GM19238 (cell line): Measurements from ENCODE around the gene ROR1.

Source experiments
- DNase-seq: peaks from one replicate; pipeline ENCODE4 v3.0.0; 2011; ENCODE audit warnings: low spot score; ENCODE audit not compliant: insufficient read length

The ROR1 gene

GRCh38 chr1:63854091-63854490 is 80.3 kb downstream of the ROR1 start:
- no peak for DNase-seq

DNA sequence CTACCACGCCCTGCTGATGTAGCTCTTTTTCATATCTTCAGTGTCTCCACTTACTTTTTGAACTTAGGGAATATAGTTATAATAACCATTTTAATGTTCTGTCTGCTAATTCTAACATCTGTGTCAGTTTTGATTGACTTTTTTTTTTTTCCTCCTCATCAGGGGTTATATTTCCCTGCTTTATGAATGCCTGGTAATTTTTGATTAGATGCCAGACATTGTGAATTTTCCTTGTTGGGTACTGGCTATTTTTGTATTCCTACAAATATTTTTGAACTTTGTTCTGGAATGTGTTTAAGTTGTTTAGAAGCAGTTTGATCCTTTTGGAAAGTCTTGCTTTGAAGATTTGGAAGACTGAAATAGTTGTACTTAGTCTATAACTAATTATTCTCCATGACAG is 82.1 kb downstream of the ROR1 start:
- no peak for DNase-seq

DNA sequence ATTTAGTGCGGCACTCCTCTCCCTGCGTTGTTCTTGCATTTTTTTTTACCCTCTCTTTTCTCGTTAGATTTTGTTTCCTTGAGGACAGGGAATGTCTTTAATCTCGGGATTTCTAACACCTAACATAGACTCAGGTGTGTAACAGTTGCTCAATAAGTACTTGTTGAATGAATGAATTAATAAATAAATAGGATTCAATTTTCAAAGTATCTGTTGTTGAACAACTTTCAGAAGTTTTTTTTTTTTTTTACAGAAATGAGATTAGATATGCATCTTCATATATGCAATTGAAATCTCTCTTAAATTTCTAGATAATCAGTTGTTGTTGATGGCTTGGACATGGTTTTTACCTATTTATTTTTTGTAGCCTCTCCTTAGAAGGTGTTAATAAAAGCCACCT is 83.1 kb downstream of the ROR1 start:
- no peak for DNase-seq

DNA sequence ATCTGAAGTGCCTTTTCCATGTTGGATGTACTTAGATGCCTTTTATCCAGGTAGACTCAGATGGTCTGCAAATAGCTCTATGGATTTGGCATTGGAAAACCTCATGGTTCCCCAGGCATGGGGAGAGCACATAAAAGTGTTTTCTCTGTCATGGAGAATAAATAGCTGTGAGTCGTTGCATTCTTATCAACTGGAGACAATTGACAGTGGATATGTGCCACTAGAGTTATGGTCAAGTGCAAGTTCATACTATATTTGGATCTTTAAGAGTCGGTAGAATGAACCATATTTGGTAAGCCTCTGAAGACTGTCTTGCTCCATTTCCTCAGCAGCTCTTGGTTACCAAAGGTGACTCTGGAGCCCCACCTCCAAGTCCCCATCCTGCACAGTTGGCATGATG is 83.7 kb downstream of the ROR1 start:
- no peak for DNase-seq

- no peak for DNase-seq
These were observed 84.3 kb downstream of the ROR1 start for GRCh38 chr1:63858153-63858552.

- no peak for DNase-seq
These were observed 85.9 kb downstream of the ROR1 start for GRCh38 chr1:63859480-63860275.

DNA sequence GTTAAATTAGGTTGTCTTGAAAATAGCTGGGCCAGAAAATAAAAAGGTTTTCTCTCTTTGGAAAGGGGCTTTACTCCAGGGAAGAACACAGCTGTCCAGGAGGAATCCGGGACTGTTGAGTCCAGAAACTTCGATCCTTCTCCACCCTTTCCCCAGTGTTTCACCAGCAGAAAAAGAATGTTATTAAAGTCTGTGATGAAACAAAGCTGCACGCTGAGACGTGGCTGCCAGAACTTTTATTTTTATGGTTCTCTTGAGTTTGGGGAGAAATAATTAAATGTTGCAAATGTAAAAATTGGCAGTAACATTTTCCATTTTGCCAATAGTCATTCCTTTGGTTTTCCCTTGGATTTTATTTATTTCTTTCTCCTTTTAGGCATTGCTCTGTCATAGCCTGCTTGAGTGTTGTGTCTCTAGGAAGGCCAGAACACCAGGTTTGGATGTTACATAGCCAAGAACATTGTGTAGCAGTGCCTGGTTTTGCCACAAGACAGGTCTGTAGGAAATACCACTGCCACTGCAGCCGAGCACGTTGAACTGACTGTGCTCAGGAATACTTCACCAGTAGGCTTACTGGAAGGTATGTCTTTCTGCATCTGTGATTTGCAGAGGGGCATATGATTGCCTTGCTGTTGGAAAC is 87.4 kb downstream of the ROR1 start:
- DNase-seq, result no peak

- DNase-seq, result no peak
These were observed 89.3 kb downstream of the ROR1 start for GRCh38 chr1:63863145-63863544.

DNA sequence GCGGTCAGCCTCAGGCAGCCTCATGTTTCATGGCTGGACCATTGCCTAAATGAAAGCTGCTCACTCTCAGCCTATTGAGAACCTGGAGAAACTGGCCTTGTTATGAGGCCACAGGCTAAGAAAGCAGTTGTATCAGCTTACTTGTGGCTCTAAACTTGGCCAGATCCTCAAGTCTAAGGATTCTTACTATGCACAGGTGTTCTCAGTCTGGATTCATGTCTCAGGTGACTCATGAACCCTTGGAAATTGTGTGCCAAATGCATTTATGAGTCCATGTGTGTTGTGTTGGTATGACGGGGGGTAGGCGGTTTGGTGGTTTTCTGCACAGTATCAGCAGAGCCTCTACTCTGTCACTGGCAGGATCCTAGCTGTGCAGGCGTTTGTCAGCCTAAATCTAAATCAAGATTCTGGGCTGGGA is 90.4 kb downstream of the ROR1 start:
- no peak for DNase-seq

DNA sequence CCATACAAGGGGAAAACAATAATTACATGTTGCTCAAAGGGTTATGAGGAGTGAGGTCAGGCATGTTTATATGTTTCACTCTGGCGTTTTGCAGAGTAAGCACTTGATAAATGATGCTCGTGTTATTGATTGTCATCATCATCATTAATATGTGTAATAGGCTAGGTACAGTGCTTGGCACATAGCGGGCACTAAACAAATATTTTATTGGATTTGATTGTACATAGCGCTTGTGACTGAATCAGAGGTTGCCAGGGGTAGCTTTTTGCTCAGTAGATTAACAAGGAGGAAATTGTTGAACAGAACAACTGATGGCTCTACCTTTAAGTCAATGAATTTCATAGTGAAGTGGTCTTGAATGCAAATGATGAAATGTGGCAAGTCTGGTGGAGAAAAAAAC is 91.7 kb downstream of the ROR1 start:
- DNase-seq, result no peak

DNA sequence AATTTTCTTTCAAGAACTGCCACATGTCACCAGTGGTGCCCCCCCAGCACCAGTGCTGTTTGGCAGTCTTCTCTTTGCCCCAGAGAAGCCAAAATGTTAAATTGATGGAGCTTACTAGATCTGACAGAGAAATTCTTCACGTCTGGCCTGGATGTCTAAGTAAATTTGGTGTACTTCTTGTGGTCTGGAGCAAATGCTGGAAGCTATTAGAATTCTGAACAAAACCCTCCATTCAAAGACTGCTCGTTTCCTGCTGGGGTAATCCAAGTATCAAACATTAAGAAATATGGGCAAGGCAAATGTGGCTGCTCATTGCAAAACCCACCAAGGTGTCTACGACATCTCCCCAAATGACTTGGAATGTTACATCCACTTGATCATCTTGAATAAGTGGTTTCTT is 92.3 kb downstream of the ROR1 start:
- no peak for DNase-seq

DNA sequence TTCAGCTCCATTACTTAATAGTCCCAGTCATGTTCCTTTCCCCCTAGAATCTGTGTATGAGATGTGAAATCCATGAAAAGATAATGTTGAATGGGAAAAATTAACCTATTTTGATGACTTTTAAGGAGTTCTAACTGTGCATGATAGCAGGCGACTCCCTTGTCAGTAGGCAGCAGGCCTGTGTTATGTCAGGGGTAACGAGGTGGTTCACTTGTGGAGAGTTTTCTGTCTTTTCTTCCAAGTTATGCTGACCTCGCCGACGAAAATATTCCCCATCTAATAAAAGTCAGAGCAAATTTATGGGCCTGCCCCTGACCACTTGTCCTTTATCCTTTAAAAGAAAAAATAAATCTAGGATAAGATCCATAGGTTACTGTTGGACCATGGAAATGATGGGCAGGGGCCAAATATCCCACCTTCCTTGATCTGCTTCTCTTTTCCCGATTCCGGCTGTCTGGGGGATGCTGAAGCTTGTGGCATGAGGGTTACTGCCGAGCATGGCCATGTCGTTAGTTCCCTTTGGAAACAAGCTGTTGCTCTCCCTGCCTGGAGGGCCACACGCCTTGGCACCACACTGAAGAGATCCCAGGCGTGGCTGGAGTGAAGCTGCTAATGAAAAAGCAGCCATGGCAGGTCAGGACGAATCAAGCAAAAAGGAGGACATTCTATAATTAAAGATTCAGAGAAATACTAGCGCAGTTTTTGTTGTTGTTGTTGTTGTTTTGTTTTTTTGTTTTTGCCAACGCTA is 93.8 kb downstream of the ROR1 start:
- no peak for DNase-seq

- DNase-seq, result no peak
These were observed 94.5 kb downstream of the ROR1 start for GRCh38 chr1:63868268-63868781.

- no peak for DNase-seq
These were observed 96.3 kb downstream of the ROR1 start for GRCh38 chr1:63870152-63870551.

GRCh38 chr1:63871463-63871862 is 97.6 kb downstream of the ROR1 start:
- no peak for DNase-seq

GRCh38 chr1:63873751-63874150 is 99.9 kb downstream of the ROR1 start:
- no peak for DNase-seq

DNA sequence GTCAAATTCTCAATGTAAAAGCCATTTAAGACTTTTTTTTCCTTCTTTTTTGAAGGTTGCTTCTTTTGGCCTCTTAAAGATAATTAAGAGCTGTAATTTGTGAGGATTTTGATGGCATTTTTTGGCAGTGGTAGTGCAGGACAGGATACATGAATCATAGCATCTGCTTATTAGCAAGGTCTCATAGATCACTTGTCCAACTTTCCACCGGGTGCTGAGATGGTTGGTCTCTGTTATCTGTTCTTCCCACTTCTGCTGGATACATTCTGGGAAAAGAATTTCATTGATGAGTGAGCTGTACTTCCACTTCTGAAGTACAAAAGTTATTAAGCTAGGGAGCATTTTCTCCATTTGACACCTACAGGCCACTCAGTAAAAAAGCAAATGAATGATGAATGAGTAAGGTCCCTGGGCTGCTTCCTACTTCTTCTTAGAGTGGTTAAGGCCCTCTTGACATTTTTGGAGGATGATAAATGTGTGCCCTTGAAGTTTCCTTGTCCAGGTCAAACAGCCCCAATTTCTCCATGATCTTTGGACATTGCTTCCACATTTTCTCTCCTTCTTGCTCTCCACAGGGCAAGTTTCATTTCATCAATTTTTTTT is 100.6 kb downstream of the ROR1 start:
- DNase-seq, result no peak

- DNase-seq, result no peak
These were observed 101.8 kb downstream of the ROR1 start for GRCh38 chr1:63875636-63876035.

DNA sequence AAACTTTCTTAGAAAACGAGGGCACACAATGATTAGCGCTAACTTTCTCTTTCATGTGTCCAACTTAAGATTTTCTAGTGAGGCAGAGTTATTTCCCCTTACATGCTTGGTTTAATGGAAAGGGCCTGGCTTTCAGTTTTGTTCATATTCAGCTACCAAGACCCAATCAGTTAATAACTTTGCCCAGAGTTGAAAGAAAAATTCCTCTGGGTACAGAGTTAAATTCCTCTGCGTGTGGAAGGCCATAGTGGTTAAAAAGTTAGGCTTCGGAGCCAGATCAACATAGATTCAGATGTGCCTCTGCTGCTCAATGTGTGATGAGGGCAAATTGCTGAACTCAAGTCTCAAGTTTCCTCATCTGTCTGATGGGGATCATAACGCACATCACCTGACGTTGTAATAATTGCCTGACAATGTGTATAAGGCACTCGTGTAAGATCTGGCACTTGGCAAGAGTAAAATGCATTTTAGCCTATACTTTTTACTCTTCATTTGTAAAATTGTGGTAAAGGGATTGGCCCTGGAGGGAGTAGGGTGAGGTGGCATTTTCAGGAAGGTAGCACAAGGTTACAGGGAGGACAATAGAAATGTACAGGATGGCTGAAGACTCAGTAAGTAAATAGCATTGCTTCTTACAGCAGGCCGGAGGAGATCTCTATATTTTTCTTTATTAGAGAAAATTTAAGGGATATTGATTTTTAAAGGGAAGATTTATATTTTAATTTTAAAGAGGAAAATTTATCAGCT is 103.4 kb downstream of the ROR1 start:
- DNase-seq, result no peak

GRCh38 chr1:63877816-63878215 is 104.0 kb downstream of the ROR1 start:
- no peak for DNase-seq

DNA sequence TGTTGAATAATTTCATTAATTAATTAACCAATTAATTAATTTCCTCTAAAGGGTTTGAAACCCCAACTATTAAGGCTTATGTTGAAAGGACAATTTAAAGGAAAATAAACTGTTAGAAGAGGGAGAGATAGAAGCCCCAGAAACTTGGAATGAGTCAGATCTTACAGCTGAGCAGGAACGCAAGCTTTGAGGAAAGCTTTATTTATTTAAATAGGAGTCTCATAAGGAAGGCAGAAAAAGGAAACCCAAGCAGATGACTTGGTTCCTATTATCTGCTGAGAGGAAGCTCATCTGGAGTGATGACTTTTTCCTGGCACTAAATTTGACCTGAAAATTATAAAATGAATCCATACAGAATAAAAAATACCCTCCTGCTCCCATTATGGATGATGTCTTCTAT is 105.1 kb downstream of the ROR1 start:
- DNase-seq, result no peak
